HEK293T (cell line): ENCODE data around the gene SAP30.

Source experiments
- CTCF ChIA-PET: fragments of 350-600 bp; formaldehyde crosslinking; extraction: SDS; loops from one replicate; lab custom pipeline; 2021; ENCODE audit warnings: antibody characterized with exemption, inconsistent platforms; lab: Yijun Ruan, JAX
- POLR2A ChIA-PET: fragments of 350-600 bp; formaldehyde crosslinking; extraction: SDS; loops from one replicate; lab custom pipeline; 2020; ENCODE audit warnings: antibody characterized with exemption, inconsistent platforms; lab: Yijun Ruan, JAX
- DNase-seq: peaks from one replicate; pipeline ENCODE4 v3.0.0; 2012; ENCODE audit warnings: mixed read lengths; ENCODE audit errors: extremely low spot score
- ARNT ChIP-seq: fragments of 450-650 bp; IDR thresholded peaks from 2 replicates; pipeline ENCODE4 v1.6.1; 2017; ENCODE audit warnings: mild to moderate bottlenecking
- BHLHE40 ChIP-seq: fragments of 450-650 bp; IDR thresholded peaks from 2 replicates; pipeline ENCODE4 v1.6.1; 2016; ENCODE audit warnings: mild to moderate bottlenecking, moderate library complexity, borderline replicate concordance
- CTBP1 ChIP-seq: fragments of 450-650 bp; IDR thresholded peaks from 2 replicates; pipeline ENCODE4 v1.6.1; 2016; ENCODE audit warnings: borderline replicate concordance
- ELF4 ChIP-seq: fragments of 450-650 bp; IDR thresholded peaks from 2 replicates; pipeline ENCODE4 v1.6.1; 2017; ENCODE audit warnings: antibody characterized with exemption
- FOXA1 ChIP-seq: fragments of 450-650 bp; IDR thresholded peaks from 2 replicates; pipeline ENCODE4 v1.6.1; 2016; ENCODE audit warnings: mild to moderate bottlenecking
- FOXK2 ChIP-seq: fragments of 450-650 bp; IDR thresholded peaks from 2 replicates; pipeline ENCODE4 v1.6.1; 2016; ENCODE audit warnings: mild to moderate bottlenecking
- FOXM1 ChIP-seq: fragments of 450-650 bp; IDR thresholded peaks from 2 replicates; pipeline ENCODE4 v1.6.1; 2017; ENCODE audit warnings: mild to moderate bottlenecking, borderline replicate concordance
- HDGF ChIP-seq: fragments of 450-650 bp; IDR thresholded peaks from 2 replicates; pipeline ENCODE4 v1.6.1; 2017; ENCODE audit warnings: antibody characterized with exemption, borderline replicate concordance
- L3MBTL2 ChIP-seq: fragments of 450-650 bp; conservative IDR thresholded peaks from 2 replicates; pipeline ENCODE4 v1.6.1; 2016; ENCODE audit warnings: mild to moderate bottlenecking
- LEF1 ChIP-seq: fragments of 450-650 bp; IDR thresholded peaks from 2 replicates; pipeline ENCODE4 v1.6.1; 2017; ENCODE audit warnings: mild to moderate bottlenecking, borderline replicate concordance
- NFRKB ChIP-seq: fragments of 450-650 bp; IDR thresholded peaks from 2 replicates; pipeline ENCODE4 v1.6.1; 2016; ENCODE audit warnings: mild to moderate bottlenecking, moderate library complexity
- PKNOX1 ChIP-seq: fragments of 450-650 bp; IDR thresholded peaks from 2 replicates; pipeline ENCODE4 v1.6.1; 2016
- SP1 ChIP-seq: fragments of 450-650 bp; IDR thresholded peaks from 2 replicates; pipeline ENCODE4 v1.6.1; 2017
- SUZ12 ChIP-seq: fragments of 450-650 bp; IDR thresholded peaks from 2 replicates; pipeline ENCODE4 v1.6.1; 2016; ENCODE audit warnings: mild to moderate bottlenecking
- TARDBP ChIP-seq: fragments of 450-650 bp; IDR thresholded peaks from 2 replicates; pipeline ENCODE4 v1.6.1; 2016
- ZNF384 ChIP-seq: fragments of 450-650 bp; IDR thresholded peaks from 2 replicates; pipeline ENCODE4 v1.6.1; 2016

Gene SAP30

GRCh38 chr4:173332963-173333657 is 37.6 kb upstream of the SAP30 start:
- TF ChIP-seq L3MBTL2, result 0 out of 2 replicates have a peak, but pooled peaks have one; percentile 11
- TF ChIP-seq NFRKB, result no peak
- no peak for TF ChIP-seq HDGF
- no peak for TF ChIP-seq ZNF384
- POLR2A ChIA-PET, result interaction anchor here (0.5 to 6.3 kb wide), 17 partner anchors 8 to 685 kb away, joined by 3 to 317 read pairs (median 9); partner anchors contain the start of gene SAP30
- DNase-seq, result no peak

GRCh38 chr4:173333658-173334084 is 37.1 kb upstream of the SAP30 start:
- ChIA-PET POLR2A (interaction anchor here (0.7 to 6.3 kb wide), 25 partner anchors 9 to 950 kb away, joined by 3 to 317 read pairs (median 9); partner anchors contain the start of genes CEP44, FBXO8 and SAP30), CTCF (interaction anchor here (0.7 to 1.7 kb wide), 3 partner anchors 24 to 76 kb away, joined by 3 to 4 read pairs (median 3); no protein-coding TSS in a partner anchor)
- DNase-seq, result peak; percentile 19
- TF ChIP-seq SUZ12 (no peak), TARDBP (no peak), NFRKB (no peak), HDGF (no peak), FOXK2 (no peak), LEF1 (no peak), CTBP1 (no peak), BHLHE40 (no peak)

More at GRCh38 chr4:173332963-173333657, 37.6 kb upstream of the SAP30 start:
- CTCF ChIA-PET, result interaction anchor here (0.7 to 1.4 kb wide), 2 partner anchors 24 to 32 kb away, joined by 3 to 4 read pairs; no protein-coding TSS in a partner anchor

GRCh38 chr4:173334085-173334890 is 36.5 kb upstream of the SAP30 start, which contains the start of gene HMGB2:
HMGB2 (minus strand) TSS chr4:173334358; CDS start chr4:173333649, 709 bp downstream.
- DNase-seq, result peak; percentile 94
- POLR2A ChIA-PET, result interaction anchor here (0.6 to 6.3 kb wide), 71 partner anchors 9 to 949 kb away, joined by 3 to 317 read pairs (median 4); partner anchors contain the start of genes CEP44, FBXO8, GALNT7 and HAND2
- CTCF ChIA-PET, result interaction anchor here (1.4 to 1.7 kb wide), 3 partner anchors 31 to 77 kb away, joined by 3 to 6 read pairs (median 4); no protein-coding TSS in a partner anchor
- TF ChIP-seq FOXK2, result no peak
- TF ChIP-seq ARNT, result no peak
- TF ChIP-seq L3MBTL2, result peak; percentile 84
- peak; percentile 88 for TF ChIP-seq PKNOX1
- TF ChIP-seq FOXM1, result peak; percentile 100
- no peak for TF ChIP-seq SUZ12
- no peak for TF ChIP-seq SP1
- TF ChIP-seq NFRKB, result no peak
- no peak for TF ChIP-seq HDGF
- TF ChIP-seq ZNF384, result no peak
- TF ChIP-seq ELF4, result peak; percentile 82; the same call in 1 of the 2 replicates
- no peak for TF ChIP-seq FOXA1
- TF ChIP-seq CTBP1, result no peak
- TF ChIP-seq LEF1, result no peak

GRCh38 chr4:173334891-173335752 is 35.6 kb upstream of the SAP30 start:
- ChIA-PET CTCF (interaction anchor here (0.7 to 1.7 kb wide), 4 partner anchors 20 to 362 kb away, joined by 3 to 6 read pairs (median 3); no protein-coding TSS in a partner anchor), POLR2A (interaction anchor here (0.6 to 6.3 kb wide), 72 partner anchors 10 to 948 kb away, joined by 3 to 317 read pairs (median 4); partner anchors contain the start of genes CEP44, FBXO8, GALNT7 and HAND2)
- TF ChIP-seq L3MBTL2 (peak; percentile 2; the same call in 1 of the 2 replicates), ELF4 (peak; percentile 18; the same call in 1 of the 2 replicates), FOXK2 (no peak; the same call in 1 of the 2 replicates)
- DNase-seq, result peak; percentile 84

- no peak for DNase-seq
- TF ChIP-seq BHLHE40 (no peak), FOXA1 (no peak), HDGF (no peak), L3MBTL2 (no peak)
- CTCF ChIA-PET, result interaction anchor here (0.6 to 1.9 kb wide), 2 partner anchors 17 to 36 kb away, joined by 5 to 6 read pairs; no protein-coding TSS in a partner anchor
- POLR2A ChIA-PET, result no interaction called here
Observed at GRCh38 chr4:173337463-173337862, 33.3 kb upstream of the SAP30 start.

GRCh38 chr4:173343832-173344397 is 26.8 kb upstream of the SAP30 start:
- DNase-seq, result no peak
- ChIA-PET POLR2A (interaction anchor here (5.7 kb wide), 1 partner anchor 10 kb away, joined by 59 read pairs; the partner anchor contains the start of gene HMGB2), CTCF (no interaction called here)
- TF ChIP-seq HDGF, result no peak
